ENCODE data around the gene C4orf33. TPM values are rescaled to one million over a fixed set of nuclear protein-coding genes. Genes with fewer than 3 reads are reported as not detected.

The C4orf33 gene
- polyA plus RNA-seq, 1 donor (not counting 4 experiments of a cell fraction or from before 2014, with no cell fraction given), result 25.7 TPM

- Histone ChIP-seq H3K9me1 (ENCODE audit: control insufficient read depth, extremely low read depth, insufficient read depth, low read length) (no peaks in the 10 kb centered on the region), H3K9ac (ENCODE audit: control insufficient read depth, extremely low read depth, insufficient read depth, low read length) (no peak overlapping the region), H3K9me3 (ENCODE audit: control insufficient read depth, low read depth, low read length) (no peaks in the 10 kb centered on the region), H3K79me2 (ENCODE audit: control insufficient read depth, insufficient read depth, low read length) (no peaks in the 10 kb centered on the region), H3K4me2 (ENCODE audit: control insufficient read depth, extremely low read depth, insufficient read depth, low read depth, low read length) (no peak overlapping the region), H3K36me3 (ENCODE audit: control insufficient read depth in 2 of 2, extremely low read depth in 1 of 2, insufficient read depth in 2 of 2, low read length in 2 of 2) (no peaks in the 10 kb centered on the region), H3K27ac (ENCODE audit: control insufficient read depth, insufficient read depth, low read length) (no peak overlapping the region), H3K4me1 (ENCODE audit: control insufficient read depth, extremely low read depth, insufficient read depth, low read length) (no peaks in the 10 kb centered on the region), H3K27me3 (ENCODE audit: control insufficient read depth, extremely low read depth, insufficient read depth, low read length) (no peaks in the 10 kb centered on the region), H3K4me3 (ENCODE audit: control insufficient read depth in 2 of 3, extremely low read depth in 1 of 3, insufficient read depth in 2 of 3, low read depth in 1 of 3, low read length in 3 of 3) (no peak overlapping the region), H4K20me1 (ENCODE audit: control insufficient read depth, extremely low read depth, insufficient read depth, low read length) (no peaks in the 10 kb centered on the region), H2AFZ (ENCODE audit: control insufficient read depth, low read length) (no peak overlapping the region)
- no peak for DNase-seq (ENCODE audit: low read depth, low spot score)
- TF ChIP-seq EZH2 (IDR thresholded peaks at IDR 0.05; ENCODE audit: low read length) (no peak), CTCF (optimal IDR thresholded peaks at IDR 0.05 in 1 of 3, IDR thresholded peaks at IDR 0.05 in 1 of 3, conservative IDR thresholded peaks at IDR 0.05 in 1 of 3; ENCODE audit: extremely low read depth in 1 of 3, insufficient read depth in 2 of 3, low read length in 3 of 3) (no peak)
- dilution Hi-C loops (cut with MboI; ENCODE audit: extremely low pct_ligation_motif_present, low sequenced_read_pairs), result no loop called here
- FAIRE-seq, result no peak
Observed at GRCh38 chr4:129153700-129154099, 57.7 kb downstream of the C4orf33 start.

- TF ChIP-seq CTCF (optimal IDR thresholded peaks at IDR 0.05 in 1 of 3, IDR thresholded peaks at IDR 0.05 in 1 of 3, conservative IDR thresholded peaks at IDR 0.05 in 1 of 3; ENCODE audit: extremely low read depth in 1 of 3, insufficient read depth in 2 of 3, low read length in 3 of 3) (no peak), EZH2 (IDR thresholded peaks at IDR 0.05; ENCODE audit: low read length) (no peak)
- Histone ChIP-seq H2AFZ (ENCODE audit: control insufficient read depth, low read length) (no peak overlapping the region), H4K20me1 (ENCODE audit: control insufficient read depth, extremely low read depth, insufficient read depth, low read length) (no peaks in the 10 kb centered on the region), H3K27me3 (ENCODE audit: control insufficient read depth, extremely low read depth, insufficient read depth, low read length) (no peaks in the 10 kb centered on the region), H3K79me2 (ENCODE audit: control insufficient read depth, insufficient read depth, low read length) (no peaks in the 10 kb centered on the region), H3K4me1 (ENCODE audit: control insufficient read depth, extremely low read depth, insufficient read depth, low read length) (no peaks in the 10 kb centered on the region), H3K9me1 (ENCODE audit: control insufficient read depth, extremely low read depth, insufficient read depth, low read length) (no peaks in the 10 kb centered on the region), H3K9me3 (ENCODE audit: control insufficient read depth, low read depth, low read length) (no peaks in the 10 kb centered on the region), H3K36me3 (ENCODE audit: control insufficient read depth in 2 of 2, extremely low read depth in 1 of 2, insufficient read depth in 2 of 2, low read length in 2 of 2) (no peaks in the 10 kb centered on the region), H3K9ac (ENCODE audit: control insufficient read depth, extremely low read depth, insufficient read depth, low read length) (no peak overlapping the region), H3K4me2 (ENCODE audit: control insufficient read depth, extremely low read depth, insufficient read depth, low read depth, low read length) (no peak overlapping the region), H3K27ac (ENCODE audit: control insufficient read depth, insufficient read depth, low read length) (no peak overlapping the region), H3K4me3 (ENCODE audit: control insufficient read depth in 2 of 3, extremely low read depth in 1 of 3, insufficient read depth in 2 of 3, low read depth in 1 of 3, low read length in 3 of 3) (no peak overlapping the region)
- dilution Hi-C loops (cut with MboI; ENCODE audit: extremely low pct_ligation_motif_present, low sequenced_read_pairs), result no loop called here
- FAIRE-seq (no peak), DNase-seq (ENCODE audit: low read depth, low spot score) (no peak)
Observed at GRCh38 chr4:129162450-129162849, 66.5 kb downstream of the C4orf33 start.

All from keratinocyte (primary cell).